Upper lobe of right lung (tissue), 1 donor: ENCODE data around the gene GULP1. TPM values are rescaled to one million over a fixed set of nuclear protein-coding genes. Genes with fewer than 3 reads are reported as not detected.

ENCODE experiments used
- ATAC-seq: fragments of 200-7000 bp; cut with Tn5 transposase; one replicate; pipeline ENCODE4 v1.9.1; 2020; ENCODE audit warnings: mild to moderate bottlenecking, moderate library complexity
- DNase-seq: peaks from one replicate; pipeline ENCODE4 v3.0.0-alpha.2; 2020
- H3K27ac ChIP-seq: fragments of 200-600 bp; one replicate; pipeline ENCODE4 v1.8.0; 2022
- H3K27me3 ChIP-seq: fragments of 200-600 bp; one replicate; pipeline ENCODE4 v1.8.0; 2022; ENCODE audit warnings: mild to moderate bottlenecking
- H3K36me3 ChIP-seq: fragments of 200-600 bp; one replicate; pipeline ENCODE4 v1.8.0; 2022
- H3K4me1 ChIP-seq: fragments of 200-600 bp; one replicate; pipeline ENCODE4 v1.8.0; 2022
- H3K4me3 ChIP-seq: fragments of 200-600 bp; one replicate; pipeline ENCODE4 v1.8.0; 2022; ENCODE audit warnings: mild to moderate bottlenecking
- H3K9me3 ChIP-seq: fragments of 200-600 bp; one replicate; pipeline ENCODE4 v1.8.0; 2022
- intact Hi-C: fragments of 100-400 bp; cut with DNase I; formaldehyde crosslinking; loops from one replicate; pipeline ENCODE4 v1.11.0; 2022
- total RNA-seq: library from RNA; stranded (reverse); fragmentation: NEBNext Ultra II Directional; extraction: Animal tissue kit (Norgen Biotek cat#: 25700); gene quantifications from one replicate; pipeline ENCODE4 v1.2.1, GENCODE V29; 2021
- TF ChIP-seq, protein P1 (sequence below): fragments of 200-600 bp; IDR thresholded peaks from one replicate; pipeline ENCODE4 v1.8.0; 2022; ENCODE audit warnings: antibody characterized with exemption
- donor health status: DM: no; HTN: yes; CAD: no; lungs with severe emphysema.

GULP1 gene
- total RNA-seq, 1 donor from 2014 or later: 30.6 TPM

DNA sequence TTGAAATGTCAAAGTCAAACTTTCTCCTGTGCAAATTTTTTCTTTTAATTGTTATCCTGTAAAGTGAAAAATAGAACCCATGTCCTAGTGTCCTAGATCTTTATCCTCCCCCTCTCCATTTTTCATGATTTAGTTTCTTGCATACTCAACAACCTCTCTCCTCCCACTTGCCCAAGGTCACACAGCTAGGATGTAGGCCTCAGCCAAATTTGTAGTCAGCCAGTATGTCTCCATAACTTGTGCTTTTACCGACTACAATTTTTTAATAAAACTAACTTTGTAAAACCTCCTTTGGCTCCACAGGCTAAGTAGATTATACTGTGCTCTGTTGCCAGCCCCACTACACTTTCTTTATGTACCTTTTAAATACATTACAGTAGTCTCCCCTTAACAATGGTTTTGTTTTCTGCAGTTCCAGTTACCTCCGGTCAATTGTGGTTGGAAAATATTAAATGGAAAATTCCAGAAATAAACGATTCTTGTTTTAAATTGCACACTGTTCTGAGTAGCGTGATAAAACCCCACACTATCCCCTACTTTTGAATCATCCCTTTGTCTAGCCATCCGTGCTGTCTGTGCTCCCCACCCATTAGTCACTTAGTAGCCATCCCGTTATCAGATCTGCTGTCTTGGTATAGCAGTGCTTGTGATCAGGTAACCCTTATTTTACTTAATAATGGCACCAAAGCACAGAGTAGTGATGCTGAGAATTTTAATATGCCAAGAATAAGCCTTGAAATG lies 22.8 kb downstream of the GULP1 start:
- H3K4me3 ChIP-seq: no peak overlapping the region
- TF ChIP-seq, protein P1, sequence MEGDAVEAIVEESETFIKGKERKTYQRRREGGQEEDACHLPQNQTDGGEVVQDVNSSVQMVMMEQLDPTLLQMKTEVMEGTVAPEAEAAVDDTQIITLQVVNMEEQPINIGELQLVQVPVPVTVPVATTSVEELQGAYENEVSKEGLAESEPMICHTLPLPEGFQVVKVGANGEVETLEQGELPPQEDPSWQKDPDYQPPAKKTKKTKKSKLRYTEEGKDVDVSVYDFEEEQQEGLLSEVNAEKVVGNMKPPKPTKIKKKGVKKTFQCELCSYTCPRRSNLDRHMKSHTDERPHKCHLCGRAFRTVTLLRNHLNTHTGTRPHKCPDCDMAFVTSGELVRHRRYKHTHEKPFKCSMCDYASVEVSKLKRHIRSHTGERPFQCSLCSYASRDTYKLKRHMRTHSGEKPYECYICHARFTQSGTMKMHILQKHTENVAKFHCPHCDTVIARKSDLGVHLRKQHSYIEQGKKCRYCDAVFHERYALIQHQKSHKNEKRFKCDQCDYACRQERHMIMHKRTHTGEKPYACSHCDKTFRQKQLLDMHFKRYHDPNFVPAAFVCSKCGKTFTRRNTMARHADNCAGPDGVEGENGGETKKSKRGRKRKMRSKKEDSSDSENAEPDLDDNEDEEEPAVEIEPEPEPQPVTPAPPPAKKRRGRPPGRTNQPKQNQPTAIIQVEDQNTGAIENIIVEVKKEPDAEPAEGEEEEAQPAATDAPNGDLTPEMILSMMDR: no peak
- no peaks in the 10 kb centered on the region for H3K27me3 ChIP-seq
- H3K27ac ChIP-seq: no peak overlapping the region
- H3K4me1 ChIP-seq: no peaks in the 10 kb centered on the region
- ATAC-seq (no peak), DNase-seq (no peak)
- no peaks in the 10 kb centered on the region for H3K9me3 ChIP-seq
- intact Hi-C loops: no loop called here
- no peaks in the 10 kb centered on the region for H3K36me3 ChIP-seq

DNA sequence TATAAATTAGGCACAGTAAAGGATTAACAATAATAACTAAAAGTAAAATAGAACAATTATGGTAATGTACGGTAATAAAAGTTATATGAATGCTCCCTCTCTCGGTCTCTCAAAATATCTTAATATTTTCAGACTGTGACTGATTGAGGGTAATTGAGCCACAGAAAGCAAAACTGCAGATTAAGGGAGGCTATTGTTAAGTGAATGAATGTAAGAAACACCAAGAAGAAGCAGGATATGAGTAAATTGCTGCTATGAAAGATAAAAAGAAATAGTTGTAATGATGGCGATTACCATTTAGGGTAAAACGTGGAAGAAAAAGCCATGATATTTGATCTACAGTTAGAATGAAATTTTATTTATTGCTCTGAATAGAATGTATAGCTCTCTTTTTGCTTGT lies 24.1 kb downstream of the GULP1 start:
- no peak for ATAC-seq

DNA sequence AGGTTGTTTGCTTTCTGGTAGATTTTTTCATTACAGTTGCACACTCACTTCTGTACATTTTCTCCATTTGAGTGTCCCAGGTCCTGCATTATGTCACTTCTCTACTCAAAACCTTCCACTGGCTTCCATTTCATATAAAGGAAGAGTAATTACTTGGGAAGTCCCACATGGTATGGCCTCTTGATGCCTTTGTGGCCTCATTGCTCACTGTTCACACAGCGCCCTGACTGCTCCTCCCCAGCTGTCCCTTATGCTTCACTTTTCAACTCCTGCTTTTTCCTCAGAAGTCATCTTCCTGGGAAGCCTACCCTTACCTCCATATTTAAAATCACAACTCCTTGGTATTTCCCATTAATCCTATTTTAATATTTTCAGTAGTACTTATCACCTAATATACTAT lies 24.7 kb downstream of the GULP1 start:
- intact Hi-C loops: no loop called here
- Histone ChIP-seq H3K4me1 (no peaks in the 10 kb centered on the region), H3K36me3 (no peaks in the 10 kb centered on the region), H3K27me3 (no peaks in the 10 kb centered on the region), H3K9me3 (no peaks in the 10 kb centered on the region), H3K4me3 (no peak overlapping the region), H3K27ac (no peak overlapping the region)
- DNase-seq (no peak), ATAC-seq (no peak)
- TF ChIP-seq, protein P1: no peak

More for the DNA sequence above, 24.1 kb downstream of the GULP1 start:
- no peaks in the 10 kb centered on the region for H3K27me3 ChIP-seq
- H3K9me3 ChIP-seq: no peaks in the 10 kb centered on the region
- H3K27ac ChIP-seq: no peak overlapping the region
- no peaks in the 10 kb centered on the region for H3K36me3 ChIP-seq
- TF ChIP-seq, protein P1: no peak
- no peak overlapping the region for H3K4me3 ChIP-seq
- intact Hi-C loops: no loop called here
- no peaks in the 10 kb centered on the region for H3K4me1 ChIP-seq
- no peak for DNase-seq

DNA sequence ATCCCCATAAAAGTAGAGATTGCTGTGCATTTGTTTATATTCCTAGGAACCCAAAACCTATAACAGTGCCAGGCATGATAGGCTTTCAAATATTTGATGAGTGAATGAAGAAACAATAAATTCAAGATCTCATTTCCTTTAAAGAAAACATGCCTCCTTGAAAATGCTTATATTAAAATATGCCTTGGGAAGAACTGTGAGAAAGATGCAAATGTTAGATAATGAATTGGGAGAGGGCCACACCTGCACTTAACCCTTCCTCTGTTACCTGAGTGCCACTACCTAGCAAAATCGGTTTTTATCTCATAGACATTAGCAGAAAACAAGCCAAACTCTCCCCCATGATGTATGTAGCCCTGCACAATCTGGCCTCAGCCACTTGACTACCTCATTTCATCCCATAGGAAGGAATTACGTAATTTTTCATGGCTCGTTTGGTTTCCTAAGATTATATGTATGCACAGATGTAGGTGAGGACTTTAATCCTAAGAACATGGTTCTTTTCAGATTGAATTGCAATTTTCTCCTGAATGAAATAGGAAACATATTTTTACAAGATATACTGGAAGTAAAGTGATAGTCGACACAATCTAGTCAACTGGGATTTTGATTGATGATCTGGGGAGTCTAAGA lies 25.2 kb downstream of the GULP1 start:
- no peak for ATAC-seq
- Histone ChIP-seq H3K4me3 (no peak overlapping the region), H3K9me3 (no peaks in the 10 kb centered on the region), H3K36me3 (no peaks in the 10 kb centered on the region), H3K27me3 (no peaks in the 10 kb centered on the region), H3K4me1 (no peaks in the 10 kb centered on the region), H3K27ac (no peak overlapping the region)
- DNase-seq: no peak
- TF ChIP-seq, protein P1: no peak
- intact Hi-C loops: no loop called here

DNA sequence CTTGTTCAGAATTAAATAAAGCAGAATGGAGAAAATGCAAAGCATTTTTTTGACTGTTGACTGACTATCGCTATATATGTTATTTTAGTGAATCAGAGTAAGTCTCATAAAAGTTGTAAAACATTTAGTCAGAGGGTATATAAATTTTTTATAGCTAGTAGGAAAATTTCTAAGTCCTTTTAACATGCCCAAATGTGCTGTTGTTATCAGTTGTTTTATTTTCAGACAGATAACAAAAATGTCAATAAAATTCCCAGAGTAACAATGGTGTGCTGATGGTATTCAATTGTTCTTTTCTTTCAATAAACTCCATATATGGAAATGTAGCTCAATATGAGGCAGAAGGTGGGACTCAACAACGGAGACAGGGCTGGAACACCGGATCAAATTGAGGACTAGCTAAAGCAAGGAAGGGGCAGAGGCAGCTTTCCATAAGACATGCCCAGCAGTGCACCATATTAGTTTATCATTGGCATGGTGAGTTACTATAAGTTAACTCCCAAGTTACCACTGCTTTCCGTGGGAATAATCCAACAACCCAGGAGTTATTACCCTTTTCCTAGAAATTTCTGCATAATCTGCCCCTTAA lies 26.6 kb downstream of the GULP1 start:
- Histone ChIP-seq H3K4me3 (no peak overlapping the region), H3K4me1 (no peaks in the 10 kb centered on the region), H3K27me3 (no peaks in the 10 kb centered on the region), H3K27ac (no peak overlapping the region), H3K9me3 (no peaks in the 10 kb centered on the region), H3K36me3 (no peaks in the 10 kb centered on the region)
- DNase-seq: no peak
- intact Hi-C loops: no loop called here
- ATAC-seq: no peak
- TF ChIP-seq, protein P1: no peak
